Measurements from ENCODE around the gene CTBP2.

The CTBP2 gene

GRCh38 chr10:125127986-125128385 is 32.4 kb downstream of the CTBP2 start:
- TF ChIP-seq ARNT (IDR thresholded peaks at IDR 0.05) (no peak), LEF1 (IDR thresholded peaks at IDR 0.05; ENCODE audit: borderline replicate concordance) (no peak), SP1 (IDR thresholded peaks at IDR 0.05) (no peak), ELF4 (IDR thresholded peaks at IDR 0.05) (no peak), HDGF (IDR thresholded peaks at IDR 0.05; ENCODE audit: borderline replicate concordance) (no peak), SUZ12 (IDR thresholded peaks at IDR 0.05) (no peak), BHLHE40 (IDR thresholded peaks at IDR 0.05; ENCODE audit: borderline replicate concordance) (no peak), FOXA1 (IDR thresholded peaks at IDR 0.05) (no peak)
- ChIA-PET POLR2A (interaction anchor here (1.2 kb wide), 1 partner anchor 20 kb away, joined by 3 read pairs; no protein-coding TSS in a partner anchor), CTCF (no interaction called here)
- DNase-seq (ENCODE audit: extremely low spot score): no peak

DNA sequence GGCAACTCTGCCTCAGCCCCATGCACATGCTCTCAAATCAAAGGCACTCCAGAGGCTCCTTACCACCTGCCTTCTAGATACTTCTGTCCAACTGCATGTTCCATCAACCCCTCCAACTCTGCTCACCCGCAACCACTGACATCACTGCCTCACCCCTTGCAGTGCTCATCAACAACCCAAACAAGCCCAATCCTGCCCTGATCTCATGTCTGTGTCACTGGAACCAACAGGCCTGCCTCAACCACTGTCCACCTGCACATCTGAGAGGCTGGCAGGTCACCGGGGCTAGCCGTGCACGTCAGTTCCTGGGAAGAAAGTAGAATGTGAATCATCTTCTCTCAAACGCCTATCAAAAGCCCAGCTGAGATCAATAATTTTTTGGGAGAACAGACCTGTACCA is 33.3 kb downstream of the CTBP2 start:
- POLR2A ChIA-PET: interaction anchor here (1.2 kb wide), 1 partner anchor 21 kb away, joined by 3 read pairs; no protein-coding TSS in a partner anchor
- no peak for DNase-seq (ENCODE audit: extremely low spot score)
- CTCF ChIA-PET: interaction anchor here (0.7 kb wide), 1 partner anchor 64 kb away, joined by 3 read pairs; no protein-coding TSS in a partner anchor
- no peak for TF ChIP-seq FOXM1 (IDR thresholded peaks at IDR 0.05; ENCODE audit: borderline replicate concordance)

DNA sequence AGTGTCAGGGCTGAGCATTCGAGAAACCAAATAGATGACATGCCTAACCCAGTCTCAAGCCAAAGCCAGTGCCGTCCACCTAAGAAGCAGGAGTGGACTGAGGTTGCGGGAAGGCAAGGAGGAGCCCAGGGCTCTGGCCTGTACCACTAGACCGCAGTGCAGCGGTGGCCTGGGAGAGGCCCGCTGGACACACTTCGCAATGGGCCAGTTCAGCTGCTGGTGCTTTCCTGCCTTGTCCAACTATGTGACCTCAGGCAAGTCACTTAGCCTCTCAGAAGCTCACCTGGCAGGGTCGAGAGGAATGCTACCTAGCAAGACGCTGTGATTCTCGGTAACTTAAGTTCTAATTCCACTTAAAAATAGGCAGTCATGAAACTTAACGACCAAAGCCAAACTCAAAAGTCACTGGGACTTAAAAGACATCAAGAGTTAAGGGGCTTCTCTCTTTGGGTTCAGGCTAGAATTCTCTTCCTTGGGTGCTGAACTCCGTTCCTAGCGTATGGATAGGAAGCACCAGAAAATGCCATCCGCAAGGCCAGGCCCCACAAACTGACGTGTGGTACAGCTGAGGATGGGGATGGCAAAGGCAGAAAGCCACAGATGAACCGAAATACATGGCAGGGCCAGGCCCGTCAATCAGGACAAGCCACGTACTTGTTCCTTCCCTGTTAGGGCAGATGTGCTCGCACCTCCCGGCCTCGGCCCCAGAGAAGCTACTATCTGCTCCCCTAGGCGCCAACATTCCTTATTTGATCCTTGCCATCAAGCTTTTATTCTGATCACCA is 34.2 kb downstream of the CTBP2 start:
- TF ChIP-seq ARNT (IDR thresholded peaks at IDR 0.05) (no peak), L3MBTL2 (conservative IDR thresholded peaks at IDR 0.05) (no peak)
- no peak for DNase-seq (ENCODE audit: extremely low spot score)
- ChIA-PET POLR2A (no interaction called here), CTCF (no interaction called here)

DNA sequence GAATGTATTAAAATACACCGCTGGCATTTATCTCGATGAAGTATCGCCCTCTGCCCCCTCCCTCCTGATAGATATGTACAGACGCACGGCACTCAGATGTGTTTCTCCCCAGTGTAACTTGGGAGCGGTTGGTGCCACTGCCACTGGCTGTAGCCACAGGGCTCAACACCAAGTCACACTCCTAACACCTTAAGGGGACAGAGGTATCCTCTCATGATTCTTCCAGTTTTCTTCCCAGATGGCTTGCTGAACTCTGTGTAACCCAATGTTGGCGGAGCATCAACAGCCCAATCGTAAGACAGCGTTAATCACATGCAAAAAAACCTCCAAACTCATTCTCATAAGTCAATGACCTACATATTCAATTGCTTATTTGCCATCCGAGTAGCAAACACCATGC is 35.5 kb downstream of the CTBP2 start:
- POLR2A ChIA-PET: no interaction called here

GRCh38 chr10:125124115-125124487 is 36.3 kb downstream of the CTBP2 start:
- DNase-seq (ENCODE audit: extremely low spot score): no peak
- ChIA-PET CTCF (no interaction called here), POLR2A (no interaction called here)

More for the DNA sequence above, 35.5 kb downstream of the CTBP2 start:
- TF ChIP-seq TARDBP (IDR thresholded peaks at IDR 0.05) (no peak), SUZ12 (IDR thresholded peaks at IDR 0.05) (no peak), PKNOX1 (IDR thresholded peaks at IDR 0.05) (no peak), FOXM1 (IDR thresholded peaks at IDR 0.05; ENCODE audit: borderline replicate concordance) (no peak), LEF1 (IDR thresholded peaks at IDR 0.05; ENCODE audit: borderline replicate concordance) (no peak), FOXA1 (IDR thresholded peaks at IDR 0.05) (no peak), NFRKB (IDR thresholded peaks at IDR 0.05) (no peak), HDGF (IDR thresholded peaks at IDR 0.05; ENCODE audit: borderline replicate concordance) (no peak), FOXK2 (IDR thresholded peaks at IDR 0.05) (no peak), SP1 (IDR thresholded peaks at IDR 0.05) (no peak), L3MBTL2 (conservative IDR thresholded peaks at IDR 0.05) (no peak), ZNF384 (IDR thresholded peaks at IDR 0.05) (no peak), ARNT (IDR thresholded peaks at IDR 0.05) (no peak), BHLHE40 (IDR thresholded peaks at IDR 0.05; ENCODE audit: borderline replicate concordance) (no peak), CTBP1 (IDR thresholded peaks at IDR 0.05; ENCODE audit: borderline replicate concordance) (no peak)
- no peak for DNase-seq (ENCODE audit: extremely low spot score)
- CTCF ChIA-PET: no interaction called here

GRCh38 chr10:125123476-125124114 is 36.8 kb downstream of the CTBP2 start:
- DNase-seq (ENCODE audit: extremely low spot score): no peak
- POLR2A ChIA-PET: no interaction called here
- CTCF ChIA-PET: no interaction called here
- no peak for TF ChIP-seq LEF1 (IDR thresholded peaks at IDR 0.05; ENCODE audit: borderline replicate concordance)
- TF ChIP-seq TARDBP (IDR thresholded peaks at IDR 0.05): no peak
- no peak for TF ChIP-seq SP1 (IDR thresholded peaks at IDR 0.05)
- TF ChIP-seq ARNT (IDR thresholded peaks at IDR 0.05): no peak

More at GRCh38 chr10:125124115-125124487, 36.3 kb downstream of the CTBP2 start:
- no peak for TF ChIP-seq NFRKB (IDR thresholded peaks at IDR 0.05)
- no peak for TF ChIP-seq L3MBTL2 (conservative IDR thresholded peaks at IDR 0.05)
- TF ChIP-seq FOXA1 (IDR thresholded peaks at IDR 0.05): no peak
- no peak for TF ChIP-seq SP1 (IDR thresholded peaks at IDR 0.05)
- TF ChIP-seq ARNT (IDR thresholded peaks at IDR 0.05): no peak
- no peak for TF ChIP-seq SUZ12 (IDR thresholded peaks at IDR 0.05)
- no peak for TF ChIP-seq LEF1 (IDR thresholded peaks at IDR 0.05; ENCODE audit: borderline replicate concordance)
- TF ChIP-seq PKNOX1 (IDR thresholded peaks at IDR 0.05): no peak
- TF ChIP-seq ELF4 (IDR thresholded peaks at IDR 0.05): no peak
- TF ChIP-seq CTBP1 (IDR thresholded peaks at IDR 0.05; ENCODE audit: borderline replicate concordance): no peak
- no peak for TF ChIP-seq TARDBP (IDR thresholded peaks at IDR 0.05)
- no peak for TF ChIP-seq BHLHE40 (IDR thresholded peaks at IDR 0.05; ENCODE audit: borderline replicate concordance)
- no peak for TF ChIP-seq HDGF (IDR thresholded peaks at IDR 0.05; ENCODE audit: borderline replicate concordance)
- TF ChIP-seq FOXK2 (IDR thresholded peaks at IDR 0.05): no peak
- TF ChIP-seq ZNF384 (IDR thresholded peaks at IDR 0.05): no peak
- TF ChIP-seq FOXM1 (IDR thresholded peaks at IDR 0.05; ENCODE audit: borderline replicate concordance): no peak

GRCh38 chr10:125122566-125122965 is 37.8 kb downstream of the CTBP2 start:
- TF ChIP-seq FOXM1 (IDR thresholded peaks at IDR 0.05; ENCODE audit: borderline replicate concordance) (no peak), ARNT (IDR thresholded peaks at IDR 0.05) (no peak), LEF1 (IDR thresholded peaks at IDR 0.05; ENCODE audit: borderline replicate concordance) (no peak), BHLHE40 (IDR thresholded peaks at IDR 0.05; ENCODE audit: borderline replicate concordance) (no peak), SUZ12 (IDR thresholded peaks at IDR 0.05) (no peak), ZNF384 (IDR thresholded peaks at IDR 0.05) (no peak), HDGF (IDR thresholded peaks at IDR 0.05; ENCODE audit: borderline replicate concordance) (no peak), SP1 (IDR thresholded peaks at IDR 0.05) (no peak), PKNOX1 (IDR thresholded peaks at IDR 0.05) (no peak)
- POLR2A ChIA-PET: no interaction called here

More at GRCh38 chr10:125122566-125122965, 37.8 kb downstream of the CTBP2 start:
- no peak for DNase-seq (ENCODE audit: extremely low spot score)
- CTCF ChIA-PET: no interaction called here
